GM12891 (cell line): ENCODE data around the gene PLCL1.

Source experiments
- POLR2A ChIP-seq: IDR thresholded peaks from 2 replicates; pipeline ENCODE4 v1.6.1; 2011; ENCODE audit warnings: low read depth, low read length, control low read depth
- SPI1 ChIP-seq: IDR thresholded peaks from 2 replicates; pipeline ENCODE4 v1.6.1; 2011; ENCODE audit warnings: low read depth, low read length, control low read depth

GRCh38 chr2:197885126-197885525 is 80.7 kb downstream of the PLCL1 start:
- TF ChIP-seq POLR2A, result no peak
- TF ChIP-seq SPI1, result no peak
